ENCODE measurements around the gene RALGAPA2. TPM values are rescaled to one million over a fixed set of nuclear protein-coding genes. Genes with fewer than 3 reads are reported as not detected.

RALGAPA2 gene
- total RNA-seq, 1 donor from 2014 or later = 17.2 TPM

- intact Hi-C loops (cut with micrococcal nuclease) = no loop called here
Measured at GRCh38 chr20:20501128-20501527, 211.3 kb downstream of the RALGAPA2 start.

- intact Hi-C loops (cut with micrococcal nuclease) = no loop called here
Measured at GRCh38 chr20:20500312-20500711, 212.1 kb downstream of the RALGAPA2 start.

DNA sequence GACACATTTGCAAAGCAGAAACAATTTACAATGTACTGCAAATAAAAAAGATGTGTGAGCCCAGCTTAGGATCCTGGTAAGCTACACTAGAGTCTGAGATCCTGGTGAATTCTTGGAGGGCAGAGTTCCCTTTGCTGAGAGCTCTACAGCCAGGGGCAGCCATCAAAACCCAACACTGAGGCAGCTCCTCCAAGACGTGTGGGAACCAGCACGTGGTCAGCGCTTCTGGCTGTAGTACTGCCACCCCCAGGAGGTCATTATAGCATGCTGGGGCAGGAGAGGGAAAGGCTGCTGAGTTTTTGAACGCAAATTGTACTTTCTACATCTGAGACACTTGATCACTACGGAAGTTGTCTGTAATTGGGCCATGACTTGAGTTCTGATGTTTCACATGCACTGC lies 213.0 kb downstream of the RALGAPA2 start:
- intact Hi-C loops (cut with micrococcal nuclease) = no loop called here

GRCh38 chr20:20498076-20498861 lies 214.2 kb downstream of the RALGAPA2 start:
- intact Hi-C loops (cut with micrococcal nuclease) = no loop called here

- intact Hi-C loops (cut with micrococcal nuclease) = no loop called here
Measured at GRCh38 chr20:20497242-20497978, 215.0 kb downstream of the RALGAPA2 start.

DNA sequence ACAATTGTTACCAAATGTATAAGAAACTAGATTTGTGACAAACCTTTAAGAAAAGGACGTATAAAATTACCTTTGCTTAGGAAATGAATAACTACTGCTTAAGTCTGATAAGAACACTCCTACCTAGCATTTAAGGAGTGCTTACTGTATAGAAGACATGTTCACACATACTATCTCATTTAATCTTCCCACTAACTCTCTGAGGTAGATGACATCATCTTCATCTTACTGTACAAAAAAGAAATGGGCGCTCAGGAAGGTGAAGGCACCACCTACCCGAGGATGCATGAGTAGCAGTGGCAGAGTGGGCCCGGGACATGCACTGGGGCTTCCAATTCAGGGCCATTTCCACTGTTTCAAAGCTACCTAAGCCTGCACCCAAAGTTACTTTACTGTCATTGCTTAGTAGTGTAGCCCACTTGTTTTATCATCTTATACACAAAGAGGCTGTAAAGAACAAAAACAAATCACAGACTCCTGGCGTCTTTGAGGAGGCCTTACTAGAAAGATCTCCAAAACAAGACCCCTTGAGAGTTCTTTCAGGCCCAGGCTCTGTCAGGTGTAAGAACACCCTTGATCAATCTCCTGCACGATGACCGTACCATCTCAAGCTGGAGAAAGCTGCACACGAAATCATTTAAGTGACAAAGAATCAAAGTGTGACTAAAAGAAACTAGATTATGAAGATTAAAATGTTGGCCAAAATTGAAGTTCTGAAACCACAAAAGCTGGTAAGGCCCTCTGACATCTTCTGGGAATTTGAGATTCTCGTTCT lies 216.5 kb downstream of the RALGAPA2 start:
- intact Hi-C loops (cut with micrococcal nuclease) = no loop called here

DNA sequence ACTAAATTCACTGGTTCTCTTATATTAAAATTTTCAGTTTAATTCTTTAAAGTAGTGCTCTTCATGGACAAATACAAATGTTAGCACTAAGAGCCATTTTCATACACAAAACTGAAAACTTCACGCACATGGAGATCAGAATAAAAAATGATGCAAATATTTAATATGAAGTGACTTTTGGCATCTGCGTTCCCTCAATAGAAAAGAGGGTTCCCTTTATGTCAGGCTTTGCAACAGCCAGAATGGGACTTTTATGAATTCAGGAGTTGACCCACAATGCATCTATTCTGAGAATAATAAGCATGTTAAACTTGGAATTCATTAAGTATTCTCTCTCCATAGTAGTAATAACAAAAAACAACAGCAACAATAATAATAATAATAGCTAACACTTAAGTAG lies 218.7 kb downstream of the RALGAPA2 start:
- intact Hi-C loops (cut with micrococcal nuclease) = no loop called here

DNA sequence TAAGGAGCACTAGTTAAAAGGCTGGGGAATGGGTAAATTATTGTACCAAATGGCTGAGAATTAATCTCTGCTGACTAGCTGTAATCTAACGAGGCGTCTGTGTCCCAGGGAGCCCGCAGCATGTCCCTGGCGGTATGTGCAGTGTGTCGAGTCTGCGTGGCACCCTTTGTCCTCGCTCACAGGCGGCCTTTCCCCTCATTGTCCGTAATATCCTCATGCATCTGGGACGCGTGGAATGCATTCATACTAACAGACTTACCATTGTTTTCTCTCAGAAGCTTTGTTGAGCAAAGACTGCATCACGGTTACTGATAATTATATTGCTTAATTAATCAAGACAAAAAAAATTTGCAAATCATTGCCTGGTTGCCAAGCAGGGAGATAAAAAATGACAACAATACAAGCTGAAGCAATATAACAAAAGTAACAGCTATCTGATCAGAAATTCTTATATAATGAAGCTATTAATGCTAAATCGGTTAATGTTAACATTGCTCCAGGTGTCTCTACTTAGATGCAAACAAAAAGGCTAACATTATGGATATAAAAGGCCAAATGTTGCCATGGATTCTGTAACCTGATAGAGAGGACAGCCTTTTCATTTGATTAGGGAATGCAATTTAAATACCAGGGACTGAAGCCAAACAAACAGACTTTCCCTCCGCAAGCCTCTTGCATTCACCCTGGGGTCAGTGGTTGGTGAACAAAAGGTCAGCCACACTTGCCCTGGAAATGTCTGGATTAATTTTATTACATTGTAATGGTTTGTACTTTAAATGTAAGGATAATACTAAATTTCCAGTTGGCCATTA lies 219.7 kb downstream of the RALGAPA2 start:
- intact Hi-C loops (cut with micrococcal nuclease) = no loop called here

- intact Hi-C loops (cut with micrococcal nuclease) = no loop called here
Measured at GRCh38 chr20:20491784-20492264, 220.6 kb downstream of the RALGAPA2 start.

GRCh38 chr20:20491110-20491783 lies 221.2 kb downstream of the RALGAPA2 start:
- intact Hi-C loops (cut with micrococcal nuclease) = no loop called here

- intact Hi-C loops (cut with micrococcal nuclease) = no loop called here
Measured at GRCh38 chr20:20490673-20491072, 221.8 kb downstream of the RALGAPA2 start.

DNA sequence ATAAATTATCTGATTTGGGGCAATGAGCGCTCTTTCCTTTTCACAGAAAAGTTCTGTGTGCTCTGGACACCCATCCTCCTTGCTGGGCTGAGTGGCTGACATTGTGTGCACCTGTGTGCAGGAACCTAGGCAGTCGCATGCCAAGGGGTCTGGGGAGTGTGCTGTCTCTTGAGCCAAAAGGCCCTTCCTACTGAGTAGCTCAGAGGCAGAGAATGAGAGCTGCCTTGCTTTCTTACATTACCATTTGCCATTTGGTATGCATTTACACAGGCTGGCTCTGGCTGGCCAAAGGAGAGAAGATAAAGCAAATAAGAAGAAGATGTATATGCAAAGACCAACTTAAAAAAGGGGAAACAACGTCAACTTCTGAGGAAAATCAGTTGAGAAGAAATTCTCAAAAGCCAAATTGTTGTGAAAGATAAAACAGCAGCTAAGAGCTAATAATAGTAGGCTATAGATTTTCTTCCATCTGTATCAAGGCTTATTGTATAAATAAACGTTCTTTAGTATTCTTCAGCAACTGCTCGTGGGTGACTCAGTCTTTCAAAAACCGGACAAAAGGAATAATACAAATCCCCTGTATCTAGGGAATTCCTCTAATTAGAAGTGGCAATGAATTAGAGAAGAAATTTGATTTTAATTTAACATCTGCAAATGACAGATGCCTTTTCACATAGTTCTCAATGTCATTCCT lies 222.6 kb downstream of the RALGAPA2 start:
- intact Hi-C loops (cut with micrococcal nuclease) = loop anchor here (5.0 kb wide), 1 partner anchor 37 kb away; no protein-coding TSS in a partner anchor

- intact Hi-C loops (cut with micrococcal nuclease) = loop anchor here (5.0 kb wide), 1 partner anchor 37 kb away; no protein-coding TSS in a partner anchor
Measured at GRCh38 chr20:20489054-20489453, 223.4 kb downstream of the RALGAPA2 start.

GRCh38 chr20:20488388-20488787 lies 224.1 kb downstream of the RALGAPA2 start:
- intact Hi-C loops (cut with micrococcal nuclease) = loop anchor here (5.0 kb wide), 1 partner anchor 36 kb away; no protein-coding TSS in a partner anchor

- intact Hi-C loops (cut with micrococcal nuclease) = loop anchor here (5.0 kb wide), 1 partner anchor 36 kb away; no protein-coding TSS in a partner anchor
Measured at GRCh38 chr20:20487811-20488210, 224.6 kb downstream of the RALGAPA2 start.

GRCh38 chr20:20483328-20483727 lies 229.1 kb downstream of the RALGAPA2 start:
- intact Hi-C loops (cut with micrococcal nuclease) = no loop called here

- intact Hi-C loops (cut with micrococcal nuclease) = no loop called here
Measured at GRCh38 chr20:20482453-20482852, 230.0 kb downstream of the RALGAPA2 start.

GRCh38 chr20:20480689-20481088 lies 231.8 kb downstream of the RALGAPA2 start:
- intact Hi-C loops (cut with micrococcal nuclease) = no loop called here

- intact Hi-C loops (cut with micrococcal nuclease) = no loop called here
Measured at GRCh38 chr20:20480126-20480525, 232.3 kb downstream of the RALGAPA2 start.
